ENCODE measurements around the gene NDN.

The NDN gene

GRCh38 chr15:23670970-23671369, 16.1 kb downstream of the NDN start:
- Histone ChIP-seq H3K36me3 (ENCODE audit: control insufficient read depth, insufficient read depth, low read length, severe bottlenecking) (no peaks in the 10 kb centered on the region), H3K4me1 (ENCODE audit: control insufficient read depth, insufficient read depth, low read length) (no peaks in the 10 kb centered on the region), H3K27me3 (replicated peaks; ENCODE audit: control insufficient read depth, insufficient read depth, low read length) (peaks cover 13% of the 10 kb centered on the region), H3K4me3 (ENCODE audit: low read length) (no peak overlapping the region), H3K9me3 (ENCODE audit: control insufficient read depth, low read length) (no peaks in the 10 kb centered on the region), H3K9ac (ENCODE audit: low read length) (no peak overlapping the region)
- DNase-seq (ENCODE audit: low read depth) = no peak

DNA sequence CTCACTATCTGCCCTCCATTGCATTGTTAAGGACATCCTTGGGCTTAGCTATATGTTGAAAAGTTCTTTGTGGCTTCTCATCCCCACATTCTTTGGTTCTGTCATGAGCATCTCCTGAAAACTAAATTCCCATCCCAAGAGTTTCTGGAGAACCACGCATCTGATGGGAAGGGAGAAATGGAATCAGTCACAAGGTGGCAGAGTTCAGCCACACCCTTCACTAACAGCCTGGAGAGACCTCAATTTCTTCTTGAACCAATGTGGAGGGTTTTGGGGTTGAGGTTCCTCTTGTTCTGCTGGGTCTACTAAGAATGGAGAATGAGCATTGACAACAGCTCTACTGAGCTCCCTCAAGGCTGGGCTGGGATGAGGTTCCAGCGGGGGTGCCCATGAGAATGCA, 23.9 kb downstream of the NDN start:
- Histone ChIP-seq H3K36me3 (ENCODE audit: control insufficient read depth, insufficient read depth, low read length, severe bottlenecking) (no peaks in the 10 kb centered on the region), H3K27me3 (replicated peaks; ENCODE audit: control insufficient read depth, insufficient read depth, low read length) (peaks cover 4% of the 10 kb centered on the region), H3K9ac (ENCODE audit: low read length) (no peak overlapping the region), H3K4me1 (ENCODE audit: control insufficient read depth, insufficient read depth, low read length) (peaks cover 16% of the 10 kb centered on the region), H3K4me3 (ENCODE audit: low read length) (no peak overlapping the region), H3K9me3 (ENCODE audit: control insufficient read depth, low read length) (no peaks in the 10 kb centered on the region)
- DNase-seq (ENCODE audit: low read depth) = no peak

- DNase-seq (ENCODE audit: low read depth) = peak; percentile 25
Observed at GRCh38 chr15:23648920-23649515, 38.1 kb downstream of the NDN start.

DNA sequence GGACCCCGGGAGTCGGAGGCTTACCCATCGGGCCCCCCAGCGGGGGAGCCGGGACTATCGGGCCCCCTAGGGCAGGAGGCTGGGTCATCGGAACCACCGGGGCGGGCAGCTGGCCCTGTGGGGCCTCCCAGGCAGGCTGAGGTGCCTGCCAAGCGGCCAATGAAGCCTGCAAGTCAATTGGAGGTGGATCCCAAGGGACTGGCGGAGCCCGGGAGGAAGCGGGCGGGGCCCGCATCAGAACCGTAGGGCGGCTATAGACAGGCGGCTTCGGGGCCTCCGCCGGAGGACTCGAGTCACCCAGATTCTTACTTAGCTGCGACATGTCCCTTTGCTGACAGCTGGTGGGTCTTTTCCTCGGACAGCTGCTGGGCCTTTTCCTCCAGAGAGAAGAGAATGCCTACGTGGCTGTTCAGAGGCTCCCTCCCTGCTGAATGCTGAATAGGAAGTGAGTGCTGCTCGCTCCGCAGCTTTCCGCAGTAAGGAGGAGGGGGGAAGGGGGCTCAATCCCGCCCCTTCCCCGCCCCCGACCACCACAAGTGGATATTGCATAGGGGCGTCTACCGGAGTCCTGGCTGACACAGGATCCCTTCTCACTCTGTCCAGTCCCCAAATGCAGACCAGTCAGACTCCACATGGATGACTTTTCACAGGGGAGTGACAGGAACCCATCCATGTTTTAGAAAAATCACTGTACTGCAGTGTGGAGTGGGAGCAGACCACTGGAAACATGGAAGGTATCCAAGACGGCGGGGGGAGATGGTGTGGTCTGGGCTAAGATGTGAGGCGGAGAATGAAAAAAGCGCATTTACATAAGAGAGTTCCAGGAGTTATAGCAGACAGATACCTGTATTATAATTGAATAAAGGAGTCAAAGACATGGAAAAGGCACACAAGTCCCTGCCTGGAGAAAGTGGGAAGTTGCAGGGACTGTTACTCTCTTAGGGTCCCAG, 39.4 kb downstream of the NDN start, which contains the start of gene MAGEL2:
MAGEL2 (minus strand) TSS at position 447 of the 950 bp plus-strand sequence; CDS start at position 322, 125 bp downstream.
- DNase-seq (ENCODE audit: low read depth) = no peak
- peak within 1 kb of the TSS; percentile 10 for H3K9ac ChIP-seq (ENCODE audit: low read length)
- H3K27me3 ChIP-seq (replicated peaks; ENCODE audit: control insufficient read depth, insufficient read depth, low read length) = peaks cover 25% of the 10 kb centered on the region
- H3K4me3 ChIP-seq (ENCODE audit: low read length) = peak within 1 kb of the TSS; percentile 31
- no peaks in the 10 kb centered on the region for H3K36me3 ChIP-seq (ENCODE audit: control insufficient read depth, insufficient read depth, low read length, severe bottlenecking)
- no peaks in the 10 kb centered on the region for H3K9me3 ChIP-seq (ENCODE audit: control insufficient read depth, low read length)
- peaks cover under 1% of the 10 kb centered on the region for H3K4me1 ChIP-seq (ENCODE audit: control insufficient read depth, insufficient read depth, low read length)

More at GRCh38 chr15:23648920-23649515, 38.1 kb downstream of the NDN start:
- no peaks in the 10 kb centered on the region for H3K36me3 ChIP-seq (ENCODE audit: control insufficient read depth, insufficient read depth, low read length, severe bottlenecking)
- no peaks in the 10 kb centered on the region for H3K9me3 ChIP-seq (ENCODE audit: control insufficient read depth, low read length)
- H3K4me3 ChIP-seq (ENCODE audit: low read length) = no peak overlapping the region
- no peaks in the 10 kb centered on the region for H3K4me1 ChIP-seq (ENCODE audit: control insufficient read depth, insufficient read depth, low read length)
- peaks cover 25% of the 10 kb centered on the region for H3K27me3 ChIP-seq (replicated peaks; ENCODE audit: control insufficient read depth, insufficient read depth, low read length)
- no peak overlapping the region for H3K9ac ChIP-seq (ENCODE audit: low read length)

DNA sequence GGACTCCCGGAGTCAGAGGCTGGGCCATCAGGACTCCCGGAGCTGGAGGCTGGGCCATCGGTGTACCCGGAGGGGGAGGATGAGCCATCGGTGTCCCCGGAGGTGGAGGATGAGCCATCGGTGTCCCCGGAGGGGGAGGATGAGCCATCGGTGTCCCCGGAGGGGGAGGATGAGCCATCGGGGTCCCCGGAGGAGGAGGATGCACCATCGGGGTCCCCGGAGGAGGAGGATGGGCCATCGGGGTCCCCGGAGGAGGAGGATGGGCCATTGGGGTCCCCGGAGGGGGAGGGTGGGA, 40.2 kb downstream of the NDN start:
- H3K4me3 ChIP-seq (ENCODE audit: low read length) = no peak overlapping the region
- H3K36me3 ChIP-seq (ENCODE audit: control insufficient read depth, insufficient read depth, low read length, severe bottlenecking) = no peaks in the 10 kb centered on the region
- H3K27me3 ChIP-seq (replicated peaks; ENCODE audit: control insufficient read depth, insufficient read depth, low read length) = peaks cover 25% of the 10 kb centered on the region
- H3K4me1 ChIP-seq (ENCODE audit: control insufficient read depth, insufficient read depth, low read length) = peaks cover 3% of the 10 kb centered on the region
- no peaks in the 10 kb centered on the region for H3K9me3 ChIP-seq (ENCODE audit: control insufficient read depth, low read length)
- DNase-seq (ENCODE audit: low read depth) = no peak
- no peak overlapping the region for H3K9ac ChIP-seq (ENCODE audit: low read length)

DNA sequence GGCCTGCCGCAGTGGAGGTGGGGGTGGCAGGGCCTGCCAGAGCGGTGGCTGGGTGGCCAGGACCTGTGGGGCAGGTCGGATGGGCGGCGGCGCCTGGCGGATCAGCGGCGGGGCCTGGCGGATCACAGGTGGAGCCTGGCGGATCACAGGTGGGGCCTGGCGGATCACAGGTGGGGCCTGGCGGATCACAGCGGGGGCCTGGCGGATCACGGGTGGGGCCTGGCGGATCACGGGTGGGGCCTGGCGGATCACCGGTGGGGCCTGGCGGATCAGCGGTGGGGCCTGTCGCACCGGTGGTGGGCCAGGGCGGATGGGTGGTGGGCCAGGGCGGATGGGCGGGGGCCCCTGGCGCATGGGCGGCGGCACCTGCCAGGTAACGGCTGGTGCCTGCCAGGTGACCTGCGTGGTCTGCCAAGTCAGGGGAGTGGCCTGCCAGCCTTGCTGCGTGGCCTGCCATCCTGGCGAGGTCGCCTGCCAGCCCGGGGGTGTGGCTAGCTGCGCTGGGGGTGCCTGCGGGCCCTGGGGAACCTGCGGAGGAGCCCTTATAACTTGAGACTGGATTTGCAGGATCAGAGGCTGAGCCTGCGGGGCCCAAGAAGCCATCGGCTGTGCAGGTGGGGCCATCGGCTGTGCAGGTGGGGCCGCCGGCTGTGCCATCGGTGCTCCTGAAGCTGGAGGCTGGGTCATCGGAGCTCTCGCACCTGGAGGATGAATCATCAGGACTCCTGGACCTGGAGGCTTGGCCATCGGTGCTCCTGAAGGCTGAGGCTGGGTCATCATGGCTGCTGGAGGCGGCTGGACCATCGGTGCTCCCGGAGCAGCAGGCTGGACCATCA, 40.7 kb downstream of the NDN start:
- no peak overlapping the region for H3K4me3 ChIP-seq (ENCODE audit: low read length)

GRCh38 chr15:23645371-23646164, 41.5 kb downstream of the NDN start:
- Histone ChIP-seq H3K4me1 (ENCODE audit: control insufficient read depth, insufficient read depth, low read length) (peaks cover 3% of the 10 kb centered on the region), H3K9me3 (ENCODE audit: control insufficient read depth, low read length) (no peaks in the 10 kb centered on the region), H3K27me3 (replicated peaks; ENCODE audit: control insufficient read depth, insufficient read depth, low read length) (peaks cover 18% of the 10 kb centered on the region), H3K4me3 (ENCODE audit: low read length) (no peak overlapping the region), H3K9ac (ENCODE audit: low read length) (no peak overlapping the region), H3K36me3 (ENCODE audit: control insufficient read depth, insufficient read depth, low read length, severe bottlenecking) (no peaks in the 10 kb centered on the region)
- no peak for DNase-seq (ENCODE audit: low read depth)

More for the DNA sequence above, 40.7 kb downstream of the NDN start:
- no peak for DNase-seq (ENCODE audit: low read depth)
- peaks cover 3% of the 10 kb centered on the region for H3K4me1 ChIP-seq (ENCODE audit: control insufficient read depth, insufficient read depth, low read length)
- H3K9ac ChIP-seq (ENCODE audit: low read length) = no peak overlapping the region
- no peaks in the 10 kb centered on the region for H3K36me3 ChIP-seq (ENCODE audit: control insufficient read depth, insufficient read depth, low read length, severe bottlenecking)
- peaks cover 25% of the 10 kb centered on the region for H3K27me3 ChIP-seq (replicated peaks; ENCODE audit: control insufficient read depth, insufficient read depth, low read length)
- no peaks in the 10 kb centered on the region for H3K9me3 ChIP-seq (ENCODE audit: control insufficient read depth, low read length)

DNA sequence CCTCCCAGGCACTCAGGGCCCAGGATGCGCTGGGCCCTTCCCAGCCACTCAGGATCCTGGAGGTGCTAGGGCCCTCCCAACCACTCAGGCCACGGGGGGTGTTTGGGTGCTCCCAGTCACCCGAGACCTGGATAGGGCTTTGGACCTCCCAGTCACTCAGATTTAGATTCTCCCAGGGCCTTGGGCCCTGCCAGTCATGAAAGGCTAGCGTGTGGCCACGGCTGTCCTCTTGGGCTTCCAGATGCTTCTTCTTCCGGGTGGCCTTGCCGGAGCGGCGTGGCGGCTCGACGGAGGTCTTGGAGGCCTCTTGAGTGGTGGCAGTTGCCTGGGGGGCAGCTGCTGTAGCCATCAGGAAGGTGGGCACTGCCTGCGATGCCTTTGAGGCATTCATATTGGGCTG, 42.3 kb downstream of the NDN start:
- H3K36me3 ChIP-seq (ENCODE audit: control insufficient read depth, insufficient read depth, low read length, severe bottlenecking) = no peaks in the 10 kb centered on the region
- H3K27me3 ChIP-seq (replicated peaks; ENCODE audit: control insufficient read depth, insufficient read depth, low read length) = peaks cover 24% of the 10 kb centered on the region
- peaks cover 3% of the 10 kb centered on the region for H3K4me1 ChIP-seq (ENCODE audit: control insufficient read depth, insufficient read depth, low read length)
- DNase-seq (ENCODE audit: low read depth) = no peak
- no peaks in the 10 kb centered on the region for H3K9me3 ChIP-seq (ENCODE audit: control insufficient read depth, low read length)
- H3K9ac ChIP-seq (ENCODE audit: low read length) = no peak overlapping the region
- no peak overlapping the region for H3K4me3 ChIP-seq (ENCODE audit: low read length)

GRCh38 chr15:23642413-23643044, 44.6 kb downstream of the NDN start:
- H3K4me1 ChIP-seq (ENCODE audit: control insufficient read depth, insufficient read depth, low read length) = peaks cover 8% of the 10 kb centered on the region
- H3K9me3 ChIP-seq (ENCODE audit: control insufficient read depth, low read length) = no peaks in the 10 kb centered on the region
- H3K9ac ChIP-seq (ENCODE audit: low read length) = no peak overlapping the region
- no peaks in the 10 kb centered on the region for H3K36me3 ChIP-seq (ENCODE audit: control insufficient read depth, insufficient read depth, low read length, severe bottlenecking)
- peak; percentile 53 for DNase-seq (ENCODE audit: low read depth)
- H3K27me3 ChIP-seq (replicated peaks; ENCODE audit: control insufficient read depth, insufficient read depth, low read length) = peaks cover 12% of the 10 kb centered on the region
- no peak overlapping the region for H3K4me3 ChIP-seq (ENCODE audit: low read length)

Data from adipocyte (in vitro differentiated cells).